Activated T-cell treated with anti-CD3 and anti-CD28 coated beads for 24 hours (primary cell): ENCODE measurements around the gene PISD.
"Not testable (repeated sequence)": the region's sequence is repeated elsewhere in the genome, so short reads cannot be mapped to it uniquely, and the experiment has no call there.

Experiments used
- DNase-seq: peaks from one replicate; pipeline ENCODE4 v3.0.0-alpha.2; 2020; ENCODE audit warnings: low read depth

The PISD gene

GRCh38 chr22:31607696-31608095 is 54.3 kb downstream of the PISD start:
- DNase-seq: no peak

GRCh38 chr22:31605851-31606585 is 56.0 kb downstream of the PISD start:
- no peak for DNase-seq

GRCh38 chr22:31604746-31605705 is 57.0 kb downstream of the PISD start:
- no peak for DNase-seq

- DNase-seq: no peak
These were observed 57.8 kb downstream of the PISD start for GRCh38 chr22:31604137-31604705.

GRCh38 chr22:31603574-31603973 is 58.4 kb downstream of the PISD start:
- DNase-seq: no peak

- no peak for DNase-seq
These were observed 58.9 kb downstream of the PISD start for GRCh38 chr22:31603081-31603525.

GRCh38 chr22:31602259-31602952 is 59.6 kb downstream of the PISD start:
- no peak for DNase-seq

GRCh38 chr22:31595271-31595670 is 66.7 kb downstream of the PISD start:
- DNase-seq: no peak

GRCh38 chr22:31590161-31590560 is 71.9 kb downstream of the PISD start:
- DNase-seq: not testable (repeated sequence)

GRCh38 chr22:31588970-31589675 is 72.9 kb downstream of the PISD start:
- no peak for DNase-seq

- no peak for DNase-seq
These were observed 75.7 kb downstream of the PISD start for GRCh38 chr22:31586137-31586920.

GRCh38 chr22:31585161-31585859 is 76.7 kb downstream of the PISD start:
- no peak for DNase-seq

- no peak for DNase-seq
These were observed 77.2 kb downstream of the PISD start for GRCh38 chr22:31584804-31585160.

- no peak for DNase-seq
These were observed 78.0 kb downstream of the PISD start for GRCh38 chr22:31583861-31584485.

GRCh38 chr22:31579835-31580242 is 82.2 kb downstream of the PISD start:
- no peak for DNase-seq

- no peak for DNase-seq
These were observed 83.8 kb downstream of the PISD start for GRCh38 chr22:31578171-31578570.

- no peak for DNase-seq
These were observed 84.3 kb downstream of the PISD start for GRCh38 chr22:31577711-31578110.

GRCh38 chr22:31575190-31575589 is 86.8 kb downstream of the PISD start:
- no peak for DNase-seq

- DNase-seq: no peak
These were observed 87.9 kb downstream of the PISD start for GRCh38 chr22:31574055-31574670.
